NK-92 treated with Interleukin-12 subunit alpha and Interleukin-12 subunit beta, amount 100 ng/mL, for 24 hours (cell line): ENCODE data around the gene DCAF7.

Experiments used
- DNase-seq: peaks from one replicate; lab custom pipeline; 2025; lab: John Stamatoyannopoulos, UW

The DCAF7 gene

GRCh38 chr17:63544467-63545301 lies 5.6 kb upstream of the DCAF7 start:
- no peak for DNase-seq

- DNase-seq, result no peak
These were observed 3.8 kb upstream of the DCAF7 start for GRCh38 chr17:63546308-63547082.

- DNase-seq, result no peak
These were observed 3.2 kb upstream of the DCAF7 start for GRCh38 chr17:63547083-63547523.

GRCh38 chr17:63549289-63549945 lies 860 bp upstream of the DCAF7 start:
- no peak for DNase-seq

GRCh38 chr17:63550817-63551639 lies 751 bp downstream of the DCAF7 start:
- DNase-seq, result no peak

GRCh38 chr17:63552211-63552610 lies 1.9 kb downstream of the DCAF7 start:
- DNase-seq, result no peak

GRCh38 chr17:63555500-63556156 lies 5.4 kb downstream of the DCAF7 start:
- DNase-seq, result no peak

- no peak for DNase-seq
These were observed 7.1 kb downstream of the DCAF7 start for GRCh38 chr17:63557416-63557815.

- DNase-seq, result no peak
These were observed 8.2 kb downstream of the DCAF7 start for GRCh38 chr17:63558441-63558840.

- no peak for DNase-seq
These were observed 11.5 kb downstream of the DCAF7 start for GRCh38 chr17:63561819-63562218.

GRCh38 chr17:63563339-63563738 lies 13.1 kb downstream of the DCAF7 start:
- DNase-seq, result no peak

- no peak for DNase-seq
These were observed 14.3 kb downstream of the DCAF7 start for GRCh38 chr17:63564562-63564961.

GRCh38 chr17:63567229-63567628 lies 17.0 kb downstream of the DCAF7 start:
- no peak for DNase-seq

- DNase-seq, result no peak
These were observed 18.3 kb downstream of the DCAF7 start for GRCh38 chr17:63568563-63568962.

- DNase-seq, result no peak
These were observed 21.5 kb downstream of the DCAF7 start for GRCh38 chr17:63571632-63572310.

- DNase-seq, result no peak
These were observed 23.4 kb downstream of the DCAF7 start for GRCh38 chr17:63573634-63574033.

- no peak for DNase-seq
These were observed 27.9 kb downstream of the DCAF7 start for GRCh38 chr17:63578027-63578768.

- no peak for DNase-seq
These were observed 28.5 kb downstream of the DCAF7 start for GRCh38 chr17:63578769-63579111.

- DNase-seq, result no peak
These were observed 29.4 kb downstream of the DCAF7 start for GRCh38 chr17:63579633-63580032.

- DNase-seq, result no peak
These were observed 37.5 kb downstream of the DCAF7 start for GRCh38 chr17:63587770-63588169.
